M059J (cell line): ENCODE measurements around the gene TFR2. TPM values are rescaled to one million over a fixed set of nuclear protein-coding genes. Genes with fewer than 3 reads are reported as not detected.

Experiments used
- DNase-seq: peaks from one replicate; pipeline ENCODE4 v3.0.0-alpha.2; 2012; ENCODE audit warnings: low read depth
- total RNA-seq: library from RNA; depleted of rRNA; stranded (reverse); fragments of >200 nt; shearing (Covaris generic); gene quantifications from 2 replicates; pipeline ENCODE4 v1.2.3, GENCODE V29; 2014

TFR2 gene
- total RNA-seq, 1 experiment from 2014 or later: 1.8 TPM

DNA sequence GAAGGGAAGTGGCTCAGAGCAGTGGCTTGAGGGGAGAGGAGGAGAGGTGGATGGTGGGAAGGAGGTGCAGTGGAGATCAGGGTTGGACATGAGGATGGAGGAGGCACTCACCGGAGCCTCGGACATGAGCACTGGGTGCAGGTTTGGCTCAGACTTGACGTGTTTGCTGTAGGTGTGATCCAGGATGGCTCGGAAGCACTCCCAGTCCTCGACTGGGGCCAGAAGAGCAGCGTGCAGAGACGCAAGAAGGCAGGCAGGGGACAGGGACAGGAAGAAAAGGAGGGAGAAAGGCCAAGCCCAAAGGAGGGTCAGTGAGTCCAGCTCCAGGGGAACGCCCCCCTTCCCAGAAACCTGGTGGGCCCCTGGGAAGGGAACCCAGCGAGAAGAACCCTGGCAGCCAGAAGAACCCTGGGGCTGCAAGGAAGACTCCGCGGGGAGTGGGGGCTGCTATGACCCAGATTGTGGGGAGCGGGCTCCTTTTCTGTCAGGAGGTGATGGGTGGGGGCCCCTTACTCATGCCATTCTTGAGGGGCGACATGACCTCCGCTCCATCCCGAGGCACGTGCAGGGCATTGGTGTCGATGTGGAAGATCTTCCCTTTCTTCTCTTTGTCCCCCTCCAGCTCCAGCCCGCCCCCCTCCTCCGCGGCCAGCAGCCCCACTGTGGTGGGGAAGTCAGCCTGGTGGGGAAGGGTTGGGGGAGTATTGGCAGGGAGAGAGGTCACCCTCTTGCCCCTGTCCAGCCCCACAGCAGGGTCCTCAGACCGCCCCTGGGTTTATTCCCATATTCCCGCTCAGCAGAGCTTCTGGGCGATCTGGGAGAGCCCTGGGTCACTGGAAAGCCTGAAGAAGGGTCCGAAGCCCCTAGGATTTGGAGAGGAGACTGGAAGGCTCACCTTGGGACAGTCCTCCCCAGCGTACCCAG lies 13.8 kb upstream of the TFR2 start:
- DNase-seq: no peak

DNA sequence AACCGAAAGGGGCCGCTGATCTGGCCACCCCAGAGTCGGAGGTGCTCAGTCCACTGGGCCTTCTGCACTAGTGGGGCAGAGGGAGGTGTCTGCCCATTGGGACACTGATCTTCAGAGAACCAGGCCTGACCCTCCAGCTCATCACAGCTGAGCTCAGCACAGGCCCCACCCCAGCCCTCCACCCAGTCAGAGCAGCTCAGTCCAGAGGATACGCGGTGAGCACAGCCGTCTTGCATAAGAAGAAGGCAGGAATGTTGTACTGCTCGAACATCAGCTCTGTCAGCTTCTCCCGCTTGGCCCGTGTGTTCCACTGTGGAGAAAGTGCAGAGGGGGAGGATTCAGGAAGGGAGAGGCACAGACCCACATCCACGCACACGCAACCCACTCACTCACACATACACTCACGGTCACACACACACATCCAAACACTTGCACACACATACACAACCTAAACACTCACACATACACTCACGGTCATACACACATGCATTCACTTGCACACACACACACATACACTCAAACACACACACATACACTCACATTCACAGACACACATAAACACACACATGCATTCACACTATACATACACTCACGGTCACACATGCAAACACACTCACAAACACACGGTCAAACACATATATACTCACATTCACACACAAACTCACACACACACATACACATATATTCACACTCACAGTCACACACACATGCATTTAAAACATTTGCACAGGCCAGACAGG lies 8.6 kb upstream of the TFR2 start:
- no peak for DNase-seq

DNA sequence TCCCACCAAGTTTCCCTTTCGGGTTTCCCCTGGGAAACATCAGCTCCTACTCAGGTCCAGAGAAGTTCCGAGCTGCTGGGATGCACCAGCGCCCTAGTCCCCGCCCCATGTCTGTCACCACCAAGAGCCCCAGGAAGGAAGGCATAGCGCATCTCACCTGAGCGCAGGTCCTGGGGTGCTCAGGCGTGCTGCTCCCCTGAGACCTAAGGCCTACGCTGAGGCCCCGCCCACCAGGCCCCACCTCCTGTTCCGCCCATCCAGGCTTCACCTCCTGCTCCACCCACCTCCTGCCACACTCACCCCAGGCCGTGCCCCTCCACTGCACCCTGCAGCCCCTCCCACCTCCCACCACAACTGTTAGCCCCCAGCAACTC lies 1.2 kb upstream of the TFR2 start:
- DNase-seq: no peak

DNA sequence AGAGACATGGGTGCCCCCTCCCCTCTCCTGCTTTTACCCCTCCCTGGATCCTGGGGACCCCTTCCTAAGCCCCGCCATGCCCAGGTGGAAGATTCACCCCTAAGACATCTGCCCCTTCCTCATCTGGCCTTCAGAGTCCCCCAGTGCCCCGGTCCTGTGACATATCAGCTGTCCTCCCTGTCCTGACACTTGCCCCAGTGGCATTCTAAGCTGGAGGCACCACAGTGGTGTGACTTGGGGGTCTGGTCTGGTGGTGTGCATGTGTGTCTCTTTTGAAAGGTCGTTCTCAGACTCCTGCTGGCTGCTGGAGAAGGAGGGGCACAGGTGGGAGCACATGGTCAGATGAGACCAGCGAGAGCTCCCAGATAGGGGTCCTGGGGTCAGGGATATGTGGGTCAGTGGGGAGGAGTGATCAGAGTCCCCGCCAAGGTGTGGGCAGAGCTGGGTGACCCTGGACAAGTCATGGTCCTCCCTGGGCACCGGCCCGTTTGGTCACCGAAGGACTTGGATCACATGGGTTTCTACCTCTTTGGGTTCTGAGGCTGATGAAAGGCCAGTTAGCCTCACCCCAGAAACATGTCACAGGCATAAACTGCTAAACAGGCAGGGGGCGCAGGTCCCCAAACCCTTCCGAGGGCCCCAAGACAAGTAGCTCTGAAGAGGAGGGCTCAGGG lies 645 bp upstream of the TFR2 start:
- no peak for DNase-seq

DNA sequence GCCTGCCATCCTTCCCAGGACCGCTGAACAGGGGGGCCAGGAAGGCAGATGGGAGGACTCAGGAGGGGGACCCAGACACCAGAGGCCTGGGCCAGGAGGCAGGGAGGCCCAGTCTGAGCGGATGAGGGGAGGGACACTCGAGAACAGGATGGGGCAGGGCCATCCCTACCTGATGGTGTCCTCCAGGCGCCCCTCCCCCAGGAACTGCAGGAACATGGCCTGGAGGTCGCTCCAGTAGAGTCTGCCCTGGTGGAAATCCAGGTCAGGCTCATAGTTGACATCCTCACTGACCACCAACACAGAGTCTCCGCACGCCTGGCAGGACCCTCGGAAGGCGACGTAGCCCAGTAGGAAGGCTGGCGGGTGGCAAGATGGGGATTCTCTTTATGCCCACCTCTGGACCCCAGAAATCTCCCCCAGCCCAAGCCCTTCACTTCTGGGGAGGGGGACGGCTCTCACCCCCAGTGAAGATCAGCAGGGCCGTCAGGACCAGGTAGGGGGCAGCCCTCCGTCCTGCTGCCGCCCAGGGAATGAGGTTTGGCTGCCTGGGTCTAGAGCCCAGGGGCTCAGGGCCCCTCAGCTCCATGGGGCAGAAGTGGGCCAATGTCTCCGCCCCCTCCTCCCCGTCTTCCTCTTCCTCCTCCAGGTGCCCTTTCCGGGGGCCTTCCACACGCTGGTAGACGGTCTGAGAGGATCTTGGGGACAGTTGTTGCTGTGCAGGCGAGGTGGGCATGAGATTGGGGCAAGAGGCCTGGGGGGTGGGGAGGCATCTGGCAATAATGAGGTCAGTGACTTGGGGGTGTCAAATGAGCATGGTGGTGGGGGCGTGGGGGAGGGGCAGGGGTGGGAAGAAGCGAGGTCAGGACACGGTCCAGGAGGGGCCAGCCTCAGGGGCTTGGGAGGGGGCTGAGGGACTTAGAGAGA lies 573 bp downstream of the TFR2 start:
- DNase-seq: no peak

DNA sequence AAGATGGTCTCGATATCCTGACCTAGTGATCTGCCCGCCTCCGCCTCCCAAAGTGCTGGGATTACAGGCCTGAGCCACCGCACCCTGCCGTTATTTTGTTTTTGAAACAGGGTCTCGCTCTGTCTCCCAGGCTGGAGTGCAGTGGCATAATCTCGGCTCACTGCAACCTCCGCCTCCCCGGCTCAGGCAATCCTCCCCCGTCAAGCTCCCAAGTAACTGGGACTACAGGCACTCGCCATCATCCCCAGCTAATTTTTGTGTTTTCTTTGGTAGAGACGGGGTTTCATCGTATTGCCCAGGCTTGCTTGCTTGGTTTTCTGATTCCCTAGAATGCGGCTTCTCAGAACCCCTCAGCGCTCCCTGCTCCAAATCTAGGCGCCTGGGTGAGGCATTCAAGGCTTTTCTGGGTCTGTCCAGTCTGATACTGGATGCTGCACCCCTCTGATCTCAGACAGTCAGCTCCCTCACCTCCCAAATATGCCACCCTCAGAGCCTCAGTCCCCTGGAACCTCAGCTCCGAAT lies 1.3 kb downstream of the TFR2 start:
- DNase-seq: no peak

DNA sequence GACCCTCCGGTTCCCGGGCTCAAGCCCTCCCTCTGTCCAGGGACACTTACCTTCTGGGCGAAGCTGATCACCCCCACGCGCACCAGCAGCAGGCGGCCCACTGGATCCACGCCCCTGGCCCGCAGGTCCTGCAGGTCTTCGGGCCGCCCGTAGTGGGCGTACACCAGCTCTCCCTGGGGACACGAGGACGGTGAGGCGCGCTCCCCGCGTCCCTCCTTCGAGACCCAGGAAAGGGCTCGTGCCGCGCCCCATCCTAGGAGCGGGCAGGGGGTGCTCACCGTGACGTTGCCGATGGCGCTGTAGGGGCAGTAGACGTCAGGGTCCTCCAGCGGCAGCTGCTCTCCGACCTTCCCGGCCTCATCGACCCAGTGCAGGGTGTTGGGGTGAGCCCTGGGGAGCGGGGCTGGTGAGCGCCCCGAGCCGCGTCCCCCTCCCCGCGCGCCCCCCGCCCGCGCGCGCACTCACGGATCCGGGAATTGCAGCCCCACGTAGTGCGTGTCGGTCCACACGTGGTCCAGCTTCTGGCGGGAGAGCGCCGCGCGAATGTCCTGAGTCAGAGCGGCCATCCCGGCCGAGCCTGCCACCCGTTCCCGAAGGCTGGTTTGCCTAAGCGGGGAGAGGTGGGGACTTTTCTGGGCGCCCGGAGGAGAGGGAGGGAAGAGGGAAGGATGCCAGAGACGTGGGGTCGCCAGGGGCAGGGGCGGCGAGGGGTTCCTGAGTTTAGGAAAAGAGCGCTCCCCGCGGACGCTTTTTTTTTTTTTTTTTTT lies 8.2 kb downstream of the TFR2 start:
- DNase-seq: peak; percentile 47

DNA sequence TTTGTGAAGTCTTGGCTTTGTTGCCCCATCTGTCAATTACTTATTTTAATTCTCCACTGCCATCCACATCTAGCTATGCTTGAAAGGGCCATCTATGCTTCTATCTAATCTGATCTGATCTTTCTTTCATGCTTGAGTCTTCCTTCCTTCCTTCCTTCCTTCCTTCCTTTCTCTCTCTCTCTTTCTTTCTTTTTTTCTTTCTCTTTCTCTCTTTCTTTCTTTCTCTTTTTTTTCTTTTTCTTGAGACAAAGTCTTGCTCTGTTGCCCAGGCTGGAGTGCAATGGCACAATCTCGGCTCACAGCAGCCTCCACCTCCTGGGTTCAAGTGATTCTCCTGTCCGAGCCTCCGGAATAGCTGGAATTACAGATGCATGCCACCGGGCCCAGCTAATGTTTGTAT lies 11.3 kb downstream of the TFR2 start:
- no peak for DNase-seq

DNA sequence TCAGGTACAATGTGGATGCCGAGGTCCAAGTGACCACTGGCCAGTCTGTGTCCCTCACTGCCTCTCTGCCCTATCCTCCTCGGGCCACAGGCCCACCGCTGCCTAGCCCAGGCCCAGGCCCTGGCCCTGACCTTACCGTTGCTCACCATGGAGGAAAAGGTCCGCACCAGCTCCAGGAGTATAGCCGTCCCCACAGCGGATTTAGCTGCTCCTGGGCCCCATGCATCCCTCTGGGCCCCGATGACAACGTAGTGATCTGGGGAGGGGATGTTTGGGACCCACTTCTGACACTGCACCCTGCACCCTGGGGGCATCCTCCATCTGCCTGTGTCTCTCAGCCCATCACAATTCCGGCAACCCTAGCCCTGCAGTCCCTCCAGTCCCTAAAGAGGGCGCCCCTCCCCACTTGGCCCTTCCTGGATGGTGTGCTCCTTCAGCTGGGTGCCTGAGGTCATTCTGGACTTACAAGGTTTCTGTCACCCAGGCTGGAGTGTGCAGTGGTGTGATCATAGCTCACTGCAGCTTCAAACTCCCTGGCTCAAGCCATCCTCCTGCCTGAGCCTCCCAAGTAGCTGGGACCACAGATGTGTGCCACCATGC lies 12.1 kb downstream of the TFR2 start:
- peak; percentile 38 for DNase-seq

DNA sequence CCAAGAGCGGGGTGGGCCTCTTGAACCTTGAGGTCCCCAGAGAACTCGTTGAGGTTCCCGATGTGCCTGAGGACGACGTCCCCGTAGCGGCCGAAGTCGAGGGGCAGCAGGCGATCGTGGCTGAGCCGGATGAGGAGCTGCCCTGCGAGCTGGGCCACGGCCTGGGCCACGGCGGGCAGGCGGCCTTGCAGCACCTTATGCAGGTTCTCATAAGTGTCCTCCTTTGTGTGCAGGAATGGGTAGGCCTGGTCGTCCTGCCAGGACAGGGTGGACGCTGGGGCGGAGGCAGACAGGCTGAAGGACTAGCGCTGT lies 14.2 kb downstream of the TFR2 start:
- no peak for DNase-seq

DNA sequence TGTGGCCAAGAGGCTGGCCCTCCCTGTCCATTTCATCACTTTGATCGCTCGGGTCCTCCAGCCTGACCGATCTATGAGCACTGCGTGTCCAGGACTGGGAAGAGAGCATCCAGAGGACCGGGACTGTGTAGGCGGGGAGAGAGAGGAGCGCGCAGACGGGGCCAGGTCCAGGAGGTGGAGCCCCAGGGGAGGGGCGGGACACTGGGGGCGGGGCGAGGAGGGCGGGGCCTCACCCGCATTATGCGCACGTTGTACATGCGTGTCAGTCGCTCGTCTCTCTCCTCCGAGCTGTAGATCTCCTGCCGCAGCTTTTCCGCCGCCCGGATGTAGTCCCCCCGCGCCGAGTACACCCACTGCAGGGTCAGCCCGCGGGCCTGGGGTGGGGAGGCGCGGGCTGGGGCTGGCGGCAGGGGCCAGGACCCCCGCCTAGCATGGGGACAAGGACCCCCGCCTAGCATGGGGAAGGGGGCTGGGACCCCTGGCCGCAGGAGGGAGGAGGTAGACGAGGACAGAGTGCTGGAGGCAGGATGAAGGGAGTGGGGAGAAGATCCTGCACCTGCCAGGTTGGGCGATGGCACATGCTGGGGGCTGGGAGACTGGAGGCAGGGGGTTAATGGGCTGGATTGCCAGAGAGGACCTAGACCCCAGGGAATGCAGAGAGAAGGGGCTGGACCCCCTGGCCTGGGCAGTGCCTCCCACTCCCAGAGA lies 14.7 kb downstream of the TFR2 start:
- DNase-seq: peak; percentile 21

DNA sequence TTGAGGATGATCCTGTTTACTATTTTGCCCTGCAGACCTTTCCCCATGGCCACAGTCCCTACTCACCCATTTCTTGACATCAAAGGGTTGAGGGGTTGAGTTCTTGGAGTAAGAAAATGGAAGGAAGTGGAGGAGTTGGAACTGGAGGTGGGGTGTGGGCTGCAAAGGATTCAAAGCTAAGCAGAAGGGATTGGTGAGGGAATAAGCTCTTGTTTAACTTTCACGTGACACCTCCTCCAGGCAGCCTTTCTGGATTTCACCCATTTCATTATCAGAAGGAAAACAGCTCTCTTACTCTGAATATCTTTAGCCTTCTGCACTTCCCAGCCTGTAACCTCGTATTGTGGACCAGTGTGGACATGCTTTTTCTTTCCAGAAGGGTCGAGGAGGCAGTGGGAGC lies 15.3 kb downstream of the TFR2 start:
- DNase-seq: no peak

DNA sequence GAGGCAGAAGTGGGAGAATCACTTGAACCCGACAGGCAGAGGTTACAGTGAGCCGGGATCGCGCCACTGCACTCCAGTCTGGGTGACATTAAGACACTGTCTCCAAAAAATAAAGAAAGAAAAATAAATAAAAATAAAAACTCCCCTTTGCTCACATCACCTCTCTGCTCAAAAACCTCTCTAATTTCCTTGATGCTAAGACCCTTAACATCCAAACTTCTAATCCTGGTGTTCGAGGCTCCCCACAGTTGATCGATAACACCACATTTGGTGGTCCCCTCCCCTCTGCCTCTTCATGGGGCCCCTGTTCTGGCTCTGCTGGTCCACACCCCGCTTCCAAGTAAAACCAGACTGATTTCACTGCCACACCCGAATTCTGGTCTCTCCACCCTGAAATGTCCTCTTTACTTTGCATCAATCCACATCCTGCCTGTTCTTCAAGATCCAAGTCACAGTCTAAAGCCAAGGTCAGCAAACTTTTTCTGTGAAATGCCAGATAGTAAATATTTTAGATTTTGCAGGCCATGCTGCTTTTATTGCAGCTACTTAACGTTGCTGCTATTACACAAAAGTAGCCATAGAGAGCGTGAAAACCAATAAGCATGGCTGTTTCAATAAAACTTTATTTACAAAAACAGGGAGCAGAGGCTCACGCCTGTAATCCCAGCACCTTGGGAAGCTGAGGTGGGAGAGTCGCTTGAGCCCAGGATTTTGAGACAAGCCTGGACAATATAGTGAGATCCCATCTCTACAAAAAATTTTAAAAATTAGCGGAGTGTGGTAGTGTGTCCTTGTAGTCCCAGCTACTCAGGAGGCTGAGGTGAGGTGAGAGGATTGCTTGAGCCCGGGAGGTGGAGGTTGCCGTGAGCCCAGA lies 17.2 kb downstream of the TFR2 start:
- no peak for DNase-seq

DNA sequence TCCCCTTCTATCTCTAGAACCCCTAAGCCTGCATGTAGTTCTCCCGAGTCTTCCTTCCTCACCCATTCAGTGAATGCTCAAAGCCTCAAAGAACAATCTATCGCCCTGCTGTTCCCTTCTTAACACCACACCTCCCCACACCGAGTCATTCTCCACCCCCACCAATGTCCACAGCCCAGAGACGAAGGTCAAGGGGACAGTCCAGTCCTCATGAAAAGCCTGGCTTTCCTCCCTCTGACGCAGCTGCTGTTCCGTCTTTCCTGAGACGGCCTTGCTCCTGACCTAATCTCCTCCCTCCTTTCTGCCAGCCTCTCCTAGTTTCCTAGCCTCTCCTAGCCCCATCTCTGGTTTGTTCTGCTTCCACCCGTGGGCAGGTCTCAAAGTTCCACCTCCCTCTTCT lies 19.8 kb downstream of the TFR2 start:
- no peak for DNase-seq

DNA sequence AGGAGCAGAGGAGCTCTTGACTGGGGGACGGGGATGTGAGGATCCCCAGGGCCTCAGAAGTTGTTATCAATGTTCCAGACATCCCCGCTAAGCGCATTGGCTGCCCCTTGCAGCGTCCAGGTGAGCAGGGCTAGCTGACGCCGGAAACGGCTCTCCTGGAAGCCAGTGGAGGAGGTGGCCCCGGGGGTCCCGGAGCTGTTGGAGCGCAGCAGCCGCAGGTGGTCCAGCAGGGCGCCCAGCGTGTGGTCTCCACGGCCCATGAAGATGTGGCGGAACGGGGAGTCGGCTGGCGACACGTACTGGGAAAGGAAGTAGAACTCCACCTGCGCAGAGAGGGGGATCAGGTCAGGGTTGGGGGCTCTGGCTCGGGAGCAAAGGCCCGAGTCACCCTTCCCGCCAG lies 20.5 kb downstream of the TFR2 start:
- no peak for DNase-seq

DNA sequence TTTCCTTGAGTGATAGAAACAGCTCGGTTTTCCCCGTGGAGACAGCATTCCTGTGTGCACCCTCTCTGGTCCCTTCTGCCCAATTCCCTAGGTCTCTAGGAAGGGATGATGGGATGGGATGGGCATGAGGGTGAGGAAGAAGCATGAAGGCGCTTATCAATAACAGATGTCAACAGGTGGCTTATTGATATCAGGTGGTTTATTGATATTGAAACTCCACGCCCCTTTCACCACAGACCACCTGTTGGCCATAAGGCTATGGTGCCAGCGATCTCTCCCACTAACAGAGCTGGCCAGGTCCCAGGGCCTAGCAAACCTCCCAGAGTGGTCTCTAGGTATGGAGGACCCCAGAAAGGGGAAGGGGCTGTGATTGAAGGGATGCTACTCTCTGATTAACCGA lies 21.1 kb downstream of the TFR2 start:
- DNase-seq: no peak

DNA sequence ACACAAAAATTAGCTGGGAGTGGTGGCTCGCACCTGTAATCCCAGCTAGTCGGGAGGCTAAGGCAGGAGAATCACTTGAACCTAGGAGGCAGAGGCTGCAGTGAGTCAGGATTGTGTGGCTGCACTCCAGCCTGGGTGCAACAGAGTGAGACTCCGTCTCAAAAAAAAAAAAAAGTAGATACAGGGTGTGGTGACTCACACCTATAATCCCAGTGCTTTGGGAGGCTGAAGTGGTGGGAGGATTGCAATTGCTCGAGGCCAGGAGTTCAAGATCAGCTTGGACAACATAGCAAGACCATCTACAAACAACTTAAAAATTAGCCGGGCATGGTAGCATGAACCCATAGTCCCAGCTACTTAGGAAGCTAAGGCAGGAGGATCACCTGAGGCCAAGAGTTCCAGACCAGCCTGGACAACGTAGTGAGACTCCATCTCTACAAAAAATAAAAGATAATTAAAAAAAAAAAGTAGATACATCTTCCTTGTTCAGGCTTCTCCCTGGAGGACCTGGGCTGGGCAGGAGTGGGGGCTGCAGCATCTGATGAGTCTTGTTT lies 27.0 kb downstream of the TFR2 start:
- peak; percentile 27 for DNase-seq
